Ascending aorta (tissue), 2 donors: Measurements from ENCODE around the gene ATP10A. TPM values are rescaled to one million over a fixed set of nuclear protein-coding genes. Genes with fewer than 3 reads are reported as not detected.

Experiments
- DNase-seq, 2 donors: peaks; one replicate each; pipeline ENCODE4 v3.0.0-alpha.2; 2019; ENCODE audit warnings: low spot score in 2 of 2
- H3K27ac ChIP-seq, 2 donors: fragments of 200-600 bp; sonication (generic); one replicate each; pipeline ENCODE4 v1.5.1; 2016 to 2017; ENCODE audit warnings: mild to moderate bottlenecking in 1 of 2
- H3K27me3 ChIP-seq: fragments of 200-600 bp; sonication (generic); one replicate; pipeline ENCODE4 v1.5.1; 2017
- H3K36me3 ChIP-seq, 2 donors: fragments of 200-600 bp; sonication (generic); one replicate each; pipeline ENCODE4 v1.5.1; 2016
- H3K4me1 ChIP-seq, 2 donors: fragments of 200-600 bp; sonication (generic); one replicate each; pipeline ENCODE4 v1.5.1; 2016 to 2017; ENCODE audit warnings: mild to moderate bottlenecking in 1 of 2
- H3K4me3 ChIP-seq, 2 donors: fragments of 200-600 bp; sonication (generic); one replicate each; pipeline ENCODE4 v1.5.1; 2016 to 2017; ENCODE audit warnings: mild to moderate bottlenecking in 1 of 2
- H3K9me3 ChIP-seq, 2 donors: fragments of 200-600 bp; sonication (generic); one replicate each; pipeline ENCODE4 v1.5.1; 2016
- CTCF ChIP-seq, 3 experiments: fragments of 200-600 bp in 2 of 3; fragments of 450-650 bp in 1 of 3; sonication (generic) in 2 of 3; IDR thresholded peaks; one replicate each; pipeline ENCODE4 v1.5.1; 2016 to 2019; ENCODE audit warnings: antibody characterized with exemption in 3 of 3, mild to moderate bottlenecking in 1 of 3, moderate library complexity in 1 of 3
- intact Hi-C: fragments of 100-400 bp; cut with DNase I; formaldehyde crosslinking; loops from one replicate; pipeline ENCODE4 v1.15.1; 2023
- total RNA-seq: library from RNA; depleted of rRNA; stranded (reverse); fragments of >200 nt; gene quantifications from one replicate; pipeline ENCODE4 v1.1.0, GENCODE V29; 2016

The ATP10A gene
- total RNA-seq, 1 donor from 2014 or later, result 26.7 TPM

GRCh38 chr15:25738171-25738965 lies 124.8 kb downstream of the ATP10A start:
- no peak for TF ChIP-seq CTCF (IDR thresholded peaks at IDR 0.05)
- Histone ChIP-seq H3K9me3 (no peaks in the 10 kb centered on the region), H3K4me3 (no peak overlapping the region), H3K36me3 (peaks cover 0 to 19% of the 10 kb centered on the region in 2 donors), H3K4me1 (peaks cover 34 to 64% of the 10 kb centered on the region in 2 donors), H3K27ac (peak overlapping the region; percentile 80 to 85), H3K27me3 (no peaks in the 10 kb centered on the region)
- intact Hi-C loops, result loop anchor here (5.0 kb wide), 2 partner anchors 49 to 344 kb away; no protein-coding TSS in a partner anchor
- DNase-seq, result peak in 1 of 2 donors; percentile 67

GRCh38 chr15:25737218-25737643 lies 125.9 kb downstream of the ATP10A start:
- H3K4me1 ChIP-seq, result peaks cover 25 to 60% of the 10 kb centered on the region in 2 donors
- H3K27me3 ChIP-seq, result no peaks in the 10 kb centered on the region
- intact Hi-C loops, result loop anchor here (1.0 to 5.0 kb wide), 4 partner anchors 20 to 345 kb away; no protein-coding TSS in a partner anchor
- peaks cover 0 to 20% of the 10 kb centered on the region in 2 donors for H3K36me3 ChIP-seq
- no peak for TF ChIP-seq CTCF (IDR thresholded peaks at IDR 0.05)
- H3K9me3 ChIP-seq, result no peaks in the 10 kb centered on the region
- H3K27ac ChIP-seq, result peak overlapping the region; percentile 80 to 85
- H3K4me3 ChIP-seq, result peak overlapping the region; percentile 27
- DNase-seq, result peak; percentile 48 to 89

- intact Hi-C loops, result loop anchor here (5.0 kb wide), 2 partner anchors 51 to 346 kb away; no protein-coding TSS in a partner anchor
- peak overlapping the region; percentile 80 to 85 for H3K27ac ChIP-seq
- no peak for TF ChIP-seq CTCF (IDR thresholded peaks at IDR 0.05)
- no peaks in the 10 kb centered on the region for H3K27me3 ChIP-seq
- peaks cover 0 to 20% of the 10 kb centered on the region in 2 donors for H3K36me3 ChIP-seq
- H3K9me3 ChIP-seq, result no peaks in the 10 kb centered on the region
- H3K4me1 ChIP-seq, result peaks cover 21 to 63% of the 10 kb centered on the region in 2 donors
- H3K4me3 ChIP-seq, result peak overlapping the region in 1 of 2 donors; percentile 27
- no peak for DNase-seq
Observed at GRCh38 chr15:25736461-25736860, 126.7 kb downstream of the ATP10A start.

- peak in 1 of 2 donors; percentile 59 for DNase-seq
- Histone ChIP-seq H3K27me3 (no peaks in the 10 kb centered on the region), H3K27ac (peak overlapping the region; percentile 80 to 85), H3K4me1 (peaks cover 17 to 62% of the 10 kb centered on the region in 2 donors), H3K4me3 (no peak overlapping the region), H3K36me3 (peaks cover 0 to 20% of the 10 kb centered on the region in 2 donors), H3K9me3 (no peaks in the 10 kb centered on the region)
- no peak for TF ChIP-seq CTCF (IDR thresholded peaks at IDR 0.05)
- intact Hi-C loops, result loop anchor here (5.0 kb wide), 2 partner anchors 52 to 347 kb away; no protein-coding TSS in a partner anchor
Observed at GRCh38 chr15:25735550-25736384, 127.4 kb downstream of the ATP10A start.

GRCh38 chr15:25734680-25735355 lies 128.3 kb downstream of the ATP10A start:
- no peak overlapping the region for H3K4me3 ChIP-seq
- H3K9me3 ChIP-seq, result no peaks in the 10 kb centered on the region
- TF ChIP-seq CTCF (IDR thresholded peaks at IDR 0.05), result no peak
- intact Hi-C loops, result loop anchor here (5.0 kb wide), 2 partner anchors 52 to 347 kb away; no protein-coding TSS in a partner anchor
- peaks cover 17 to 62% of the 10 kb centered on the region in 2 donors for H3K4me1 ChIP-seq
- DNase-seq, result peak in 1 of 2 donors; percentile 57
- H3K27me3 ChIP-seq, result no peaks in the 10 kb centered on the region
- H3K36me3 ChIP-seq, result peaks cover 0 to 20% of the 10 kb centered on the region in 2 donors
- H3K27ac ChIP-seq, result peak overlapping the region; percentile 80 to 85
